MM.1S (cell line): ENCODE data around the gene MYO5C.

ENCODE experiments used
- DNase-seq: peaks from one replicate; pipeline ENCODE4 v3.0.0-alpha.2; 2015
- H2AFZ ChIP-seq: fragments of 300-600 bp; sonication (generic); 2 replicates; pipeline ENCODE4 v1.6.0; 2016; ENCODE audit warnings: antibody characterized with exemption, low read length
- H3F3A ChIP-seq: fragments of 300-600 bp; sonication (generic); 2 replicates; pipeline ENCODE4 v1.6.1; 2016; ENCODE audit warnings: mild to moderate bottlenecking, antibody characterized with exemption, low read length, moderate library complexity, mixed read lengths; ENCODE audit not compliant: insufficient read depth
- H3K27ac ChIP-seq: fragments of 300-600 bp; sonication (generic); 2 replicates; pipeline ENCODE4 v1.5.1; 2016; ENCODE audit warnings: mild to moderate bottlenecking, low read length
- H3K27me3 ChIP-seq: fragments of 300-600 bp; sonication (generic); replicated peaks from 2 replicates; pipeline ENCODE4 v1.6.0; 2016; ENCODE audit warnings: low read length; ENCODE audit not compliant: insufficient read depth
- H3K36me3 ChIP-seq: fragments of 300-600 bp; sonication (generic); replicated peaks from 2 replicates; pipeline ENCODE4 v1.6.1; 2016; ENCODE audit warnings: mild to moderate bottlenecking, low read length, mixed read lengths; ENCODE audit not compliant: insufficient read depth
- H3K4me1 ChIP-seq: fragments of 300-600 bp; sonication (generic); 2 replicates; pipeline ENCODE4 v1.6.1; 2016; ENCODE audit warnings: low read length, mixed read lengths
- H3K4me2 ChIP-seq: fragments of 300-600 bp; sonication (generic); 2 replicates; pipeline ENCODE4 v1.6.0; 2016; ENCODE audit warnings: low read depth, low read length
- H3K4me3 ChIP-seq: fragments of 300-600 bp; sonication (generic); 2 replicates; pipeline ENCODE4 v1.5.1; 2016; ENCODE audit warnings: low read length, mixed read lengths
- H3K79me2 ChIP-seq: fragments of 300-600 bp; sonication (generic); 2 replicates; pipeline ENCODE4 v1.6.1; 2016; ENCODE audit warnings: mixed run types, low read length, mixed read lengths
- H3K9ac ChIP-seq: fragments of 300-600 bp; sonication (generic); 2 replicates; pipeline ENCODE4 v1.6.1; 2016; ENCODE audit warnings: low read length, mixed read lengths
- H3K9me2 ChIP-seq: fragments of 300-600 bp; sonication (generic); replicated peaks from 2 replicates; pipeline ENCODE4 v1.6.1; 2016; ENCODE audit warnings: mild to moderate bottlenecking, low read length, mixed read lengths; ENCODE audit not compliant: insufficient read depth
- H3K9me3 ChIP-seq: fragments of 300-600 bp; sonication (generic); replicated peaks from 2 replicates; pipeline ENCODE4 v1.6.1; 2016; ENCODE audit warnings: mild to moderate bottlenecking, low read length, mixed read lengths; ENCODE audit not compliant: insufficient read depth
- H4K20me1 ChIP-seq: fragments of 300-600 bp; sonication (generic); 2 replicates; pipeline ENCODE4 v1.6.1; 2016; ENCODE audit warnings: mild to moderate bottlenecking, low read length, moderate library complexity, mixed read lengths; ENCODE audit not compliant: insufficient read depth
- EZH2 ChIP-seq: fragments of 300-600 bp; sonication (generic); optimal IDR thresholded peaks from 2 replicates; pipeline ENCODE3; 2017; ENCODE audit warnings: low read depth, mild to moderate bottlenecking, antibody characterized with exemption, low read length, mixed read lengths
- EZH2phosphoT487 ChIP-seq: fragments of 300-600 bp; sonication (generic); IDR thresholded peaks from 2 replicates; pipeline ENCODE4 v1.6.1; 2018; ENCODE audit warnings: antibody characterized with exemption, low read length
- TF ChIP-seq, protein P1 (sequence below): fragments of 300-600 bp; sonication (generic); IDR thresholded peaks from 2 replicates; pipeline ENCODE4 v1.5.1; 2016; ENCODE audit warnings: antibody characterized with exemption, low read length, mixed read lengths

The MYO5C gene

DNA sequence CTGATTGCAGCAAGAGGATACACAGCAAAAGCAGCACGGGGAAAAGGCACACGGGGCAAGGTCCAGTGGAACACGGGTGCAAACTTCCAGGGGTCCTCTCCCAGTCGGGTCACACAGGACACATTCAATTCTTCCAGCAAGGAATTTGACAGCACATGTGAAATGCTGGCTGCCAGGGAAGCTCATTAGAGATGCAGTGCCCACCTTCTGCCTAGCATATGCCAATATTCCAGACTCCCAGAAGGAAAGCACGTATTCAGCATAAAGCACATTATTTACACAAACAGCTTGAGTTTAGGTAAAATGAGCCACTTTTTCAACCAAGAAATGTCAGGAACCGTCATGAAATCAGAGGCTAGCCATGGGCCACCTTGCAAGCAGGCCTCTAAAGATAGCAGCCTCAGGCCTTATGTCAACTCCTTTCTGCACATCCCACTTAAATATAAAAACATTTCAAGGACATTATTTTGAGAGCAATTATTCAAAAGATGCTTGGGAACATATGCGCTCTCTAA, 19.3 kb downstream of the MYO5C start:
- H2AFZ ChIP-seq, result no peak overlapping the region
- no peak overlapping the region for H3K27ac ChIP-seq
- H3K79me2 ChIP-seq, result no peaks in the 10 kb centered on the region
- no peaks in the 10 kb centered on the region for H4K20me1 ChIP-seq
- H3K9me3 ChIP-seq, result no peaks in the 10 kb centered on the region
- H3K4me3 ChIP-seq, result no peak overlapping the region
- H3K27me3 ChIP-seq, result no peaks in the 10 kb centered on the region
- no peak overlapping the region for H3K9ac ChIP-seq
- H3K4me1 ChIP-seq, result no peaks in the 10 kb centered on the region
- H3K4me2 ChIP-seq, result no peak overlapping the region
- TF ChIP-seq EZH2phosphoT487 (no peak), EZH2 (no peak)
- TF ChIP-seq, protein P1, sequence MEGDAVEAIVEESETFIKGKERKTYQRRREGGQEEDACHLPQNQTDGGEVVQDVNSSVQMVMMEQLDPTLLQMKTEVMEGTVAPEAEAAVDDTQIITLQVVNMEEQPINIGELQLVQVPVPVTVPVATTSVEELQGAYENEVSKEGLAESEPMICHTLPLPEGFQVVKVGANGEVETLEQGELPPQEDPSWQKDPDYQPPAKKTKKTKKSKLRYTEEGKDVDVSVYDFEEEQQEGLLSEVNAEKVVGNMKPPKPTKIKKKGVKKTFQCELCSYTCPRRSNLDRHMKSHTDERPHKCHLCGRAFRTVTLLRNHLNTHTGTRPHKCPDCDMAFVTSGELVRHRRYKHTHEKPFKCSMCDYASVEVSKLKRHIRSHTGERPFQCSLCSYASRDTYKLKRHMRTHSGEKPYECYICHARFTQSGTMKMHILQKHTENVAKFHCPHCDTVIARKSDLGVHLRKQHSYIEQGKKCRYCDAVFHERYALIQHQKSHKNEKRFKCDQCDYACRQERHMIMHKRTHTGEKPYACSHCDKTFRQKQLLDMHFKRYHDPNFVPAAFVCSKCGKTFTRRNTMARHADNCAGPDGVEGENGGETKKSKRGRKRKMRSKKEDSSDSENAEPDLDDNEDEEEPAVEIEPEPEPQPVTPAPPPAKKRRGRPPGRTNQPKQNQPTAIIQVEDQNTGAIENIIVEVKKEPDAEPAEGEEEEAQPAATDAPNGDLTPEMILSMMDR, result no peak
- DNase-seq, result no peak
- no peaks in the 10 kb centered on the region for H3K36me3 ChIP-seq
- H3F3A ChIP-seq, result no peaks in the 10 kb centered on the region
- H3K9me2 ChIP-seq, result no peaks in the 10 kb centered on the region

DNA sequence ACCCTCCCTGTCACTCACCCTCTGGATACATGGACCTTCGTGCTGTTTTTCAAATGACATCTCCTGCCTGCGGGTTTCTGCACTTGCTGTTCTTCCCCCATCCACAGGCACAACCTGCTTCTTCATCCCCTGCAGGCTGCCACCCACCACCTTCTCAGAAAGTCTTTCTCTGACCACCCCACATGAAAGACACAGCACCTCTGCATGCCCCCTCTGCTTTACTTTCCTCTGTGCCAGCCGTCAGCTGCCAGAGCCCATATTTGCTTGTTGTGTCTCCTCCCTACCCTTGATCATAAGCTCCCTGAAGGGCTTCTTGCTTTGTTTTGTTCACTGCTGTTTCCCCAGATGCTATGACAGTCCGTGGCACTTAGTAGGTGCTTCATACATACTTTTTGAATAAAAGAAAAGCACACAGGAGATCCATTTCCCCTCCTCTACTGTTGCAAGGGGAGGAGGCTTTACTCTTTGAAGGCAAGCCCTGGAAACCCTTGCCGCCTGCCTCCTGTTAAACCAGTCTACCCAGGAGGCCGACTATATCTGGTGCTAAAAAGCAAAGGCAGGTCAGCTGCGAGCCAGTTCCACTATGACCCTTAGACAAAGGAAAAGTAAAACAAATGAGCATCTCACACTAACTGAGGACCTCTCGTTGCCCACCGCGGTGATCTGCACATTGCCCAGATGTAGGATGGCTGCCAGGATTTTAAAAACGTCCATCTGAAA, 31.9 kb downstream of the MYO5C start:
- peak overlapping the region; percentile 93; the same call in 1 of the 2 replicates for H3K27ac ChIP-seq
- no peaks in the 10 kb centered on the region for H3K27me3 ChIP-seq
- H3K4me1 ChIP-seq, result peaks cover 28% of the 10 kb centered on the region
- H3K36me3 ChIP-seq, result no peaks in the 10 kb centered on the region
- no peak overlapping the region for H3K4me2 ChIP-seq
- DNase-seq, result no peak
- no peak for TF ChIP-seq EZH2
- TF ChIP-seq, protein P1, result no peak
- TF ChIP-seq EZH2phosphoT487, result no peak
- no peak overlapping the region for H2AFZ ChIP-seq
- H3K9me2 ChIP-seq, result no peaks in the 10 kb centered on the region
- H3F3A ChIP-seq, result peaks cover 15% of the 10 kb centered on the region
- H3K9ac ChIP-seq, result no peak overlapping the region
- H4K20me1 ChIP-seq, result no peaks in the 10 kb centered on the region
- no peak overlapping the region for H3K4me3 ChIP-seq
- H3K79me2 ChIP-seq, result no peaks in the 10 kb centered on the region
- H3K9me3 ChIP-seq, result no peaks in the 10 kb centered on the region

DNA sequence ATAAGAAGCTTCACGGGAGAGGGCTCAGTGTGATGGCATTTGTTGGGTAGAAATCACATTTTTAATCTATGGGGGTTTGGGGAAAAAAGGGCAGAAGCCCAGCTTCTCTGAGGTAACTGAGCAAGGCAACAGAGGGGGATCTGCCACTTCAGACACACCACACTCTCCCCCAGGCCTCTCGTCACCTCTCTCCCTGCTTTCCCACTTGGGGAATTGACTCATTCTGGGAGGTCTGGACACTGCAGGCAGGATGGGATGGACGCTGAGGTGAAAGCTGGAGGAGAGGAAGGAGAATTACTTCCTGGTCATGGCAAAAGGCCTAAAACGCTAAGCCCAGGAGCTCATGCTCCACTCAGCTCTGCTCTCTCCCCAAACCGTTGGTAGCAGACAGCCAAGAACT, 33.2 kb downstream of the MYO5C start:
- no peaks in the 10 kb centered on the region for H3K79me2 ChIP-seq
- TF ChIP-seq, protein P1, result no peak
- no peak for TF ChIP-seq EZH2phosphoT487
- no peak overlapping the region for H3K4me3 ChIP-seq
- no peaks in the 10 kb centered on the region for H3K27me3 ChIP-seq
- no peaks in the 10 kb centered on the region for H3K9me3 ChIP-seq
- H3K9me2 ChIP-seq, result no peaks in the 10 kb centered on the region
- no peaks in the 10 kb centered on the region for H4K20me1 ChIP-seq
- H3K9ac ChIP-seq, result peak overlapping the region; percentile 52
- H3K36me3 ChIP-seq, result no peaks in the 10 kb centered on the region
- no peak for DNase-seq
- H3K27ac ChIP-seq, result peak overlapping the region; percentile 93
- H3K4me2 ChIP-seq, result peak overlapping the region; percentile 86
- peaks cover 37% of the 10 kb centered on the region for H3K4me1 ChIP-seq
- H2AFZ ChIP-seq, result peak overlapping the region; percentile 31
- peaks cover 20% of the 10 kb centered on the region for H3F3A ChIP-seq
